Cardiac muscle cell (in vitro differentiated cells and primary cell): Measurements from ENCODE around the gene SLC50A1. TPM values are rescaled to one million over a fixed set of nuclear protein-coding genes. Genes with fewer than 3 reads are reported as not detected.

Experiments
- DNase-seq, 2 donors: peaks; one replicate each; pipeline versions ENCODE4 v3.0.0 to v3.0.0-alpha.2; 2010 to 2017; ENCODE audit warnings: low read depth in 1 of 2, low spot score in 1 of 2
- H3K27ac ChIP-seq: fragments of 200-600 bp; sonication (generic); 2 replicates; pipeline ENCODE4 v1.5.1; 2016
- H3K27me3 ChIP-seq: fragments of 200-600 bp; sonication (generic); 2 replicates; pipeline ENCODE4 v1.6.0; 2016; ENCODE audit warnings: control low read depth
- H3K36me3 ChIP-seq: fragments of 200-600 bp; sonication (generic); 2 replicates; pipeline ENCODE4 v1.5.1; 2016; ENCODE audit warnings: control low read depth
- H3K4me1 ChIP-seq: fragments of 200-600 bp; sonication (generic); 2 replicates; pipeline ENCODE4 v1.8.1; 2017; ENCODE audit warnings: low read depth, mild to moderate bottlenecking, mixed run types
- H3K4me3 ChIP-seq: fragments of 200-600 bp; sonication (generic); 2 replicates; pipeline ENCODE4 v1.5.1; 2016; ENCODE audit warnings: mild to moderate bottlenecking
- H3K9me3 ChIP-seq: fragments of 200-600 bp; sonication (generic); 2 replicates; pipeline ENCODE4 v1.5.1; 2017; ENCODE audit warnings: low read depth, mild to moderate bottlenecking, control low read depth
- CTCF ChIP-seq: IDR thresholded peaks from 2 replicates; pipeline ENCODE4 v1.5.1; 2012; ENCODE audit warnings: low read depth, mild to moderate bottlenecking, low read length
- polyA plus RNA-seq: library from polyadenylated mRNA; unstranded; fragments of >200 nt; fragmentation: Nextera tagmentation; extraction: Ambion mirVana; gene quantifications from 2 replicates; pipeline ENCODE4 v1.2.1, GENCODE V29; 2016
- total RNA-seq: library from RNA; depleted of rRNA; stranded (reverse); fragments of >200 nt; gene quantifications from 2 replicates; pipeline ENCODE4 v1.2.3, GENCODE V29; 2016

The SLC50A1 gene
- total and polyA plus RNA-seq, 2 experiments from 2014 or later: 18.4 to 50.7 TPM

- no peak overlapping the region for H3K4me3 ChIP-seq
- TF ChIP-seq CTCF: no peak
- no peaks in the 10 kb centered on the region for H3K4me1 ChIP-seq
- H3K9me3 ChIP-seq: no peaks in the 10 kb centered on the region
- no peaks in the 10 kb centered on the region for H3K27me3 ChIP-seq
- H3K27ac ChIP-seq: no peak overlapping the region
- DNase-seq: no peak
- no peaks in the 10 kb centered on the region for H3K36me3 ChIP-seq
Observed at GRCh38 chr1:155120253-155120652, 15.4 kb upstream of the SLC50A1 start.

GRCh38 chr1:155121249-155121648 lies 14.4 kb upstream of the SLC50A1 start:
- Histone ChIP-seq H3K27ac (no peak overlapping the region), H3K4me3 (no peak overlapping the region), H3K27me3 (peaks cover 7% of the 10 kb centered on the region), H3K4me1 (no peaks in the 10 kb centered on the region), H3K36me3 (no peaks in the 10 kb centered on the region), H3K9me3 (no peaks in the 10 kb centered on the region)
- TF ChIP-seq CTCF: no peak
- no peak for DNase-seq

GRCh38 chr1:155122308-155122707 lies 13.3 kb upstream of the SLC50A1 start:
- Histone ChIP-seq H3K27me3 (peaks cover 12% of the 10 kb centered on the region), H3K4me1 (peaks cover 6% of the 10 kb centered on the region), H3K36me3 (no peaks in the 10 kb centered on the region), H3K4me3 (no peak overlapping the region), H3K9me3 (no peaks in the 10 kb centered on the region), H3K27ac (no peak overlapping the region)
- no peak for TF ChIP-seq CTCF
- no peak for DNase-seq

GRCh38 chr1:155123801-155124200 lies 11.9 kb upstream of the SLC50A1 start:
- no peak overlapping the region for H3K27ac ChIP-seq
- peaks cover 12% of the 10 kb centered on the region for H3K27me3 ChIP-seq
- H3K4me1 ChIP-seq: peaks cover 9% of the 10 kb centered on the region
- no peak overlapping the region for H3K4me3 ChIP-seq
- DNase-seq: no peak
- no peaks in the 10 kb centered on the region for H3K9me3 ChIP-seq
- H3K36me3 ChIP-seq: no peaks in the 10 kb centered on the region
- TF ChIP-seq CTCF: no peak

GRCh38 chr1:155124503-155125463 lies 10.9 kb upstream of the SLC50A1 start:
- Histone ChIP-seq H3K4me3 (no peak overlapping the region), H3K36me3 (no peaks in the 10 kb centered on the region), H3K4me1 (peaks cover 19% of the 10 kb centered on the region), H3K27ac (no peak overlapping the region), H3K27me3 (peaks cover 12% of the 10 kb centered on the region), H3K9me3 (no peaks in the 10 kb centered on the region)
- DNase-seq: peak in 1 of 2 donors; percentile 50
- no peak for TF ChIP-seq CTCF
